Nephron progenitor cell (in vitro differentiated cells): ENCODE results near the gene THAP12.
"Not testable (repeated sequence)": the region's sequence is repeated elsewhere in the genome, so short reads cannot be mapped to it uniquely, and the experiment has no call there.

Source experiments
- DNase-seq: peaks from one replicate; pipeline ENCODE4 v3.0.0; 2021
- H3K27ac Mint-ChIP-seq: 2 replicates; pipeline ENCODE4 v1.8.0; 2021; ENCODE audit warnings: mild to moderate bottlenecking, moderate library complexity, mixed read lengths
- H3K27me3 Mint-ChIP-seq: 2 replicates; pipeline ENCODE4 v1.8.0; 2021; ENCODE audit warnings: mild to moderate bottlenecking, low read depth, mixed read lengths; ENCODE audit not compliant: poor library complexity
- H3K36me3 Mint-ChIP-seq: 2 replicates; pipeline ENCODE4 v1.8.0; 2021; ENCODE audit warnings: low read depth, mixed read lengths
- H3K4me1 Mint-ChIP-seq: 2 replicates; pipeline ENCODE4 v1.8.0; 2021; ENCODE audit warnings: mixed read lengths
- H3K4me3 Mint-ChIP-seq: 2 replicates; pipeline ENCODE4 v1.8.0; 2021; ENCODE audit warnings: mild to moderate bottlenecking, moderate library complexity, mixed read lengths
- H3K9me3 Mint-ChIP-seq: 2 replicates; pipeline ENCODE4 v1.8.0; 2021; ENCODE audit warnings: mild to moderate bottlenecking, moderate library complexity, mixed read lengths
- TF ChIP-seq, protein P1 (sequence below): fragments of 200-600 bp; sonication (generic); IDR thresholded peaks from 2 replicates; pipeline ENCODE4 v1.5.0; 2021; ENCODE audit warnings: antibody characterized with exemption

The THAP12 gene

DNA sequence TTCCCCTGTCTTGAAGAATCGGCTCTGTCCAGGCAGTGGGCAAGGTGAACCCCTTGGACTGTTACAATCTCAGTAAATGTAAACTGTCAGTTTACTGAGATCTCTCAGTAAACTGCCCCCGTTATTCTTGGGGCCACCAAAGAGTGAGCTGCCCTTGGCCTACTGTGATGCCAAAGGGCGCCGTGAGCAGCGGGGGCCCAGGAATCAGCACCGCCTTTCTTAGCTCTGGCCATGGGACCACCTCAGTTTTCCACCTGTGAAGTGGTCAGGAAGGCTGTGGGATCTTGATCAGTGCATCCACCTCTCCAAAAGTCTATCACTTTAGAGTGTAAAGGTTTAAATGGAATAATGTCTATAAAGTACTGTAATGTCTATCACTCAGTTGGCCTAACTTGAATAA is 57.1 kb downstream of the THAP12 start:
- Mint-ChIP-seq H3K4me1 (peaks cover 21% of the 10 kb centered on the region), H3K36me3 (no peaks in the 10 kb centered on the region), H3K4me3 (no peak overlapping the region), H3K9me3 (peaks cover 4% of the 10 kb centered on the region), H3K27me3 (peaks cover 67% of the 10 kb centered on the region), H3K27ac (no peak overlapping the region)
- no peak for DNase-seq
- TF ChIP-seq, protein P1, sequence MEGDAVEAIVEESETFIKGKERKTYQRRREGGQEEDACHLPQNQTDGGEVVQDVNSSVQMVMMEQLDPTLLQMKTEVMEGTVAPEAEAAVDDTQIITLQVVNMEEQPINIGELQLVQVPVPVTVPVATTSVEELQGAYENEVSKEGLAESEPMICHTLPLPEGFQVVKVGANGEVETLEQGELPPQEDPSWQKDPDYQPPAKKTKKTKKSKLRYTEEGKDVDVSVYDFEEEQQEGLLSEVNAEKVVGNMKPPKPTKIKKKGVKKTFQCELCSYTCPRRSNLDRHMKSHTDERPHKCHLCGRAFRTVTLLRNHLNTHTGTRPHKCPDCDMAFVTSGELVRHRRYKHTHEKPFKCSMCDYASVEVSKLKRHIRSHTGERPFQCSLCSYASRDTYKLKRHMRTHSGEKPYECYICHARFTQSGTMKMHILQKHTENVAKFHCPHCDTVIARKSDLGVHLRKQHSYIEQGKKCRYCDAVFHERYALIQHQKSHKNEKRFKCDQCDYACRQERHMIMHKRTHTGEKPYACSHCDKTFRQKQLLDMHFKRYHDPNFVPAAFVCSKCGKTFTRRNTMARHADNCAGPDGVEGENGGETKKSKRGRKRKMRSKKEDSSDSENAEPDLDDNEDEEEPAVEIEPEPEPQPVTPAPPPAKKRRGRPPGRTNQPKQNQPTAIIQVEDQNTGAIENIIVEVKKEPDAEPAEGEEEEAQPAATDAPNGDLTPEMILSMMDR: no peak

- not testable (repeated sequence) for H3K36me3 Mint-ChIP-seq, H3K4me3 Mint-ChIP-seq, DNase-seq, H3K27ac Mint-ChIP-seq, H3K9me3 Mint-ChIP-seq
- Mint-ChIP-seq H3K27me3 (peaks cover 69% of the 10 kb centered on the region), H3K4me1 (peaks cover 20% of the 10 kb centered on the region)
These were observed 57.6 kb downstream of the THAP12 start for GRCh38 chr11:76323375-76323774.

DNA sequence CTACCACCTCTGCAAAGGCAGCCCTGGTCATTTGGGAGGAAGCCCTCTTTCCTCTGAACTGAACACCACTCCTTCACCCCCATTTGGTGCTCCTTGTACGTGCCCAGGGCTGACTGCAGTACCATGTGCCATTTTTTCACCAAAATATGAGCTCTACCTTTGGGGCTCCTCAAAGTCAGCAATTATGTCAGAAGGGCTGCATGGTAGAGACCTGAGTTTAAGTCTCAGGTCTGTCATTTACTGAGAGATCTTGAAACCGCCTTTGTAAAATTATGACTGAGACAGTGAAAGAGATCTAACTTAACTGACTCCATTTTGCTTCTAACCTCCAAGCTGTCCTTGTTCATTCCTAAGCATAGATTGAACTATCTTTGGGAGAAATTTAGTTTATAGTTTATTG is 58.0 kb downstream of the THAP12 start:
- H3K4me3 Mint-ChIP-seq: peak overlapping the region; percentile 43
- no peak for DNase-seq
- H3K27me3 Mint-ChIP-seq: peaks cover 74% of the 10 kb centered on the region
- no peak overlapping the region for H3K27ac Mint-ChIP-seq
- H3K4me1 Mint-ChIP-seq: peaks cover 17% of the 10 kb centered on the region
- TF ChIP-seq, protein P1: no peak
- no peaks in the 10 kb centered on the region for H3K36me3 Mint-ChIP-seq
- H3K9me3 Mint-ChIP-seq: peaks cover 4% of the 10 kb centered on the region

GRCh38 chr11:76322540-76322939 is 58.4 kb downstream of the THAP12 start:
- H3K27ac Mint-ChIP-seq: no peak overlapping the region
- no peak overlapping the region for H3K4me3 Mint-ChIP-seq
- TF ChIP-seq, protein P1: no peak
- H3K9me3 Mint-ChIP-seq: peaks cover 4% of the 10 kb centered on the region
- peaks cover 75% of the 10 kb centered on the region for H3K27me3 Mint-ChIP-seq
- DNase-seq: no peak
- peaks cover 15% of the 10 kb centered on the region for H3K4me1 Mint-ChIP-seq
- no peaks in the 10 kb centered on the region for H3K36me3 Mint-ChIP-seq

- TF ChIP-seq, protein P1: no peak
- Mint-ChIP-seq H3K4me1 (peaks cover 9% of the 10 kb centered on the region), H3K36me3 (no peaks in the 10 kb centered on the region), H3K27ac (no peak overlapping the region), H3K9me3 (peaks cover 4% of the 10 kb centered on the region), H3K27me3 (peaks cover 75% of the 10 kb centered on the region), H3K4me3 (no peak overlapping the region)
- peak; percentile 35 for DNase-seq
These were observed 59.0 kb downstream of the THAP12 start for GRCh38 chr11:76321820-76322524.

DNA sequence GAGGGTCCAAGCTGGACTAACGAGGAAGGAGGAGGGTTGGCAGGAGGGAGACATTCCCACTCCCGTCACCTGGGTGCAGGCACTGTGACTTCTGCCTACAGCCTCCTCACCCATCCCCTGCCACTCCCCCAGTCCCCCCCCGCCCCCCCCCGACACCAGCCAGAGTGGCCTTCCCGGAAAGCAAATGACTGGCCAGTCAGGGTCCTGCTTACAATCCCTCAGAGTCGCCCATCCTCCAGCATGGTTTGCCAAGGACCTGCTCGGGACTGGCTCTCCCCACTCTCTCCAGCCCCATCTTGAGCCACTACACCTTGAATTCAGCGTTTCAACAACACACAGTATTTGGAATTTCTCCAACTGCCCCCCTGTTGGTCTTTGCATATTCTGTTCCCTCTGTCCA is 59.6 kb downstream of the THAP12 start:
- no peaks in the 10 kb centered on the region for H3K36me3 Mint-ChIP-seq
- peaks cover 9% of the 10 kb centered on the region for H3K4me1 Mint-ChIP-seq
- no peak overlapping the region for H3K27ac Mint-ChIP-seq
- DNase-seq: no peak
- H3K27me3 Mint-ChIP-seq: peaks cover 81% of the 10 kb centered on the region
- peaks cover 4% of the 10 kb centered on the region for H3K9me3 Mint-ChIP-seq
- H3K4me3 Mint-ChIP-seq: peak overlapping the region; percentile 72
- TF ChIP-seq, protein P1: no peak
